Glutamatergic neuron (in vitro differentiated cells): ENCODE measurements around the gene PLEKHM2. TPM values are rescaled to one million over a fixed set of nuclear protein-coding genes. Genes with fewer than 3 reads are reported as not detected.

Experiments
- DNase-seq: peaks from one replicate; pipeline ENCODE4 v3.0.0; 2022
- H3K27ac Mint-ChIP-seq: one replicate; pipeline ENCODE4 v1.8.0; 2020; ENCODE audit warnings: mild to moderate bottlenecking, mixed read lengths, inconsistent platforms; ENCODE audit not compliant: unreplicated experiment
- H3K27me3 Mint-ChIP-seq: one replicate; pipeline ENCODE4 v1.8.0; 2020; ENCODE audit warnings: mild to moderate bottlenecking, moderate library complexity, mixed read lengths, inconsistent platforms; ENCODE audit not compliant: unreplicated experiment
- H3K36me3 Mint-ChIP-seq: one replicate; pipeline ENCODE4 v1.8.0; 2020; ENCODE audit warnings: mild to moderate bottlenecking, mixed read lengths, inconsistent platforms; ENCODE audit not compliant: unreplicated experiment
- H3K4me1 Mint-ChIP-seq: one replicate; pipeline ENCODE4 v1.8.0; 2020; ENCODE audit warnings: mild to moderate bottlenecking, low read depth, mixed read lengths, inconsistent platforms; ENCODE audit not compliant: unreplicated experiment
- H3K4me3 Mint-ChIP-seq: one replicate; pipeline ENCODE4 v1.8.0; 2020; ENCODE audit warnings: mild to moderate bottlenecking, mixed read lengths, inconsistent platforms; ENCODE audit not compliant: unreplicated experiment
- H3K9me3 Mint-ChIP-seq: one replicate; pipeline ENCODE4 v1.8.0; 2020; ENCODE audit warnings: mild to moderate bottlenecking, moderate library complexity, mixed read lengths, inconsistent platforms; ENCODE audit not compliant: unreplicated experiment
- total RNA-seq: library from RNA; stranded (reverse); fragmentation: NEBNext Ultra II Directional; extraction: Animal tissue kit (Norgen Biotek cat#: 25700); gene quantifications from one replicate; pipeline ENCODE4 v1.2.1, GENCODE V29; 2021; ENCODE audit not compliant: unreplicated experiment
- TF ChIP-seq, protein P1 (sequence below): fragments of 200-600 bp; sonication (generic); IDR thresholded peaks from one replicate; pipeline ENCODE4 v1.5.0; 2021; ENCODE audit not compliant: partially characterized antibody, unreplicated experiment

The PLEKHM2 gene
- total RNA-seq, 1 donor from 2014 or later, result 66.9 TPM

DNA sequence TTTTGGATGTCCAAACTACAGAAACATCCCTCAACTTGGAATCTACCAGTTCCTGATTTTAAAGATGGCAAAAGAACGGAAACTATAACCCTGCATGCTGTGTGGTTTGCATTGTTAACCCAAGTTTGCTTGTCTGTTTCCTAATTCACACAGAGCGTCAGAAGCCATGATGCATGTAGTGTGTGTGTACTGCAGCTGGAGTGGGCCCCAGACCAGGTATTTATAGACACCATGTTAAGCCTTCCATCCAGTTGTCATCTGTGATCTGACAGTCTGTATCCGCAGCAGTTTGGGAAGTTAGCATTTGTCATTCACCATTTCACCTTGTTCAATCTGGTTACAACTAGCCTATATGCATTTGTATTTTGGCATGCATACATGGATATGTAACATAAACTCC, 27.7 kb upstream of the PLEKHM2 start:
- peaks cover 6% of the 10 kb centered on the region for H3K36me3 Mint-ChIP-seq
- no peaks in the 10 kb centered on the region for H3K9me3 Mint-ChIP-seq
- no peak for DNase-seq
- no peak overlapping the region for H3K4me3 Mint-ChIP-seq
- TF ChIP-seq, protein P1, sequence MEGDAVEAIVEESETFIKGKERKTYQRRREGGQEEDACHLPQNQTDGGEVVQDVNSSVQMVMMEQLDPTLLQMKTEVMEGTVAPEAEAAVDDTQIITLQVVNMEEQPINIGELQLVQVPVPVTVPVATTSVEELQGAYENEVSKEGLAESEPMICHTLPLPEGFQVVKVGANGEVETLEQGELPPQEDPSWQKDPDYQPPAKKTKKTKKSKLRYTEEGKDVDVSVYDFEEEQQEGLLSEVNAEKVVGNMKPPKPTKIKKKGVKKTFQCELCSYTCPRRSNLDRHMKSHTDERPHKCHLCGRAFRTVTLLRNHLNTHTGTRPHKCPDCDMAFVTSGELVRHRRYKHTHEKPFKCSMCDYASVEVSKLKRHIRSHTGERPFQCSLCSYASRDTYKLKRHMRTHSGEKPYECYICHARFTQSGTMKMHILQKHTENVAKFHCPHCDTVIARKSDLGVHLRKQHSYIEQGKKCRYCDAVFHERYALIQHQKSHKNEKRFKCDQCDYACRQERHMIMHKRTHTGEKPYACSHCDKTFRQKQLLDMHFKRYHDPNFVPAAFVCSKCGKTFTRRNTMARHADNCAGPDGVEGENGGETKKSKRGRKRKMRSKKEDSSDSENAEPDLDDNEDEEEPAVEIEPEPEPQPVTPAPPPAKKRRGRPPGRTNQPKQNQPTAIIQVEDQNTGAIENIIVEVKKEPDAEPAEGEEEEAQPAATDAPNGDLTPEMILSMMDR, result no peak
- no peaks in the 10 kb centered on the region for H3K27me3 Mint-ChIP-seq
- no peak overlapping the region for H3K27ac Mint-ChIP-seq
- no peaks in the 10 kb centered on the region for H3K4me1 Mint-ChIP-seq

GRCh38 chr1:15657021-15657420, 27.1 kb upstream of the PLEKHM2 start:
- no peak for DNase-seq
- H3K36me3 Mint-ChIP-seq, result peaks cover 7% of the 10 kb centered on the region

GRCh38 chr1:15660151-15660550, 24.0 kb upstream of the PLEKHM2 start:
- Mint-ChIP-seq H3K4me1 (no peaks in the 10 kb centered on the region), H3K9me3 (no peaks in the 10 kb centered on the region), H3K36me3 (peaks cover 7% of the 10 kb centered on the region), H3K27ac (no peak overlapping the region), H3K27me3 (no peaks in the 10 kb centered on the region), H3K4me3 (no peak overlapping the region)
- TF ChIP-seq, protein P1, result no peak
- DNase-seq, result no peak

More at GRCh38 chr1:15657021-15657420, 27.1 kb upstream of the PLEKHM2 start:
- no peak overlapping the region for H3K4me3 Mint-ChIP-seq
- H3K27ac Mint-ChIP-seq, result no peak overlapping the region
- H3K27me3 Mint-ChIP-seq, result no peaks in the 10 kb centered on the region
- TF ChIP-seq, protein P1, result no peak
- no peaks in the 10 kb centered on the region for H3K9me3 Mint-ChIP-seq
- no peaks in the 10 kb centered on the region for H3K4me1 Mint-ChIP-seq

DNA sequence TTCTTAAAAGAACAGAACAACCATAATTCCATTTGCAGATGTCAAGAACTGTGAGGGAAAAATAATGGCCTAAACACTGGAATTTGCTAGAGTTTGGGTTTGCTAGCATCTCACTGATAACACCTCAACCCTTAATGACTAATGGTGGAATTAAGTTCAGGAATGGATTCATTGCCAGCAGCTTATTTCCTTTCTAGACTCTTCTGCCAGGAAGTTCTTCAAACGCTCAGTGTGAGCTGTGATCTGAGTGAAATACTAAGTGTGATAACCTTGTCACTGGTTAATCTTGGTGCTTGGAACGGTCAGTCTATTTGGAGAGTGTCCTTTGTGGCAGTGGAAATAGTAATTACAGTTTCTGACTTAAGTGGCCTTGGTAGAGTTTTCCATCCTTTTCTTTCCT, 21.6 kb upstream of the PLEKHM2 start:
- H3K36me3 Mint-ChIP-seq, result peaks cover 7% of the 10 kb centered on the region
- no peak overlapping the region for H3K4me3 Mint-ChIP-seq
- peaks cover 8% of the 10 kb centered on the region for H3K4me1 Mint-ChIP-seq
- no peak for DNase-seq
- peaks cover 4% of the 10 kb centered on the region for H3K9me3 Mint-ChIP-seq
- H3K27me3 Mint-ChIP-seq, result peaks cover 2% of the 10 kb centered on the region
- TF ChIP-seq, protein P1, result no peak
- H3K27ac Mint-ChIP-seq, result no peak overlapping the region

DNA sequence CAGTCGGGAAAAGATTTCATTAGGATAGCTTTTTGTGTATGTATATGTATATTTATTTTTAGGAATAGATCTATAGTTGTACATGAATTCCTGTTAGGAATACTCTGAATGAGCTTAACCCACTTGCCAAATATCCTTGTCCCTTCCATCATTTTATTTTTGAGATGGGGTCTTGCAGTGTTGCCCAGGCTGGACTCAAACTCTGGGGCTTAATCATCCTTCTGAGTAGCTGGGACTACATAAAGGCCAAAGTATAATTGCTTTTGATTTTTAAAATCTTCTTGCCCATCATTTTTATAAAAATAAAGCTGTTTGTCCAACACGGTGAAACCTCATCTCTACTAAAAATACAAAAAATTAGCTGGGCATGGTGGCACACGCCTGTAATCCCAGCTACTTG, 20.2 kb upstream of the PLEKHM2 start:
- TF ChIP-seq, protein P1, result no peak

More for the DNA sequence above, 20.2 kb upstream of the PLEKHM2 start:
- Mint-ChIP-seq H3K4me1 (peaks cover 15% of the 10 kb centered on the region), H3K27me3 (peaks cover 2% of the 10 kb centered on the region), H3K27ac (no peak overlapping the region), H3K9me3 (peaks cover 4% of the 10 kb centered on the region), H3K4me3 (no peak overlapping the region), H3K36me3 (peaks cover 7% of the 10 kb centered on the region)
- no peak for DNase-seq
